SK-N-MC (cell line): ENCODE measurements around the gene ZC3H10.
"Not testable (repeated sequence)": the region's sequence is repeated elsewhere in the genome, so short reads cannot be mapped to it uniquely, and the experiment has no call there.

ENCODE experiments used
- EZH2 ChIP-seq: fragments of 200-600 bp; sonication (generic); IDR thresholded peaks from one replicate; pipeline ENCODE4 v1.6.1; 2017; ENCODE audit warnings: antibody characterized with exemption
- POLR2AphosphoS5 ChIP-seq: IDR thresholded peaks from 2 replicates; pipeline ENCODE4 v1.6.1; 2012; ENCODE audit warnings: mild to moderate bottlenecking, low read depth, low read length, borderline replicate concordance

GRCh38 chr12:56077966-56078365 is 40.1 kb upstream of the ZC3H10 start:
- not testable (repeated sequence) for TF ChIP-seq EZH2, POLR2AphosphoS5
